Muscle of leg (tissue), 16 donors: ENCODE measurements around the gene FAM200A. TPM values are rescaled to one million over a fixed set of nuclear protein-coding genes. Genes with fewer than 3 reads are reported as not detected.
"Not testable (repeated sequence)": the region's sequence is repeated elsewhere in the genome, so short reads cannot be mapped to it uniquely, and the experiment has no call there.

Experiments used
- DNase-seq: peaks from one replicate; pipeline ENCODE4 v3.0.0; 2013
- H3K27ac ChIP-seq: one replicate; pipeline ENCODE4 v1.5.1; 2013; ENCODE audit warnings: mild to moderate bottlenecking, low read length, control low read depth
- H3K27me3 ChIP-seq: one replicate; pipeline ENCODE4 v1.6.1; 2013; ENCODE audit warnings: low read length; ENCODE audit not compliant: control insufficient read depth, insufficient read depth
- H3K36me3 ChIP-seq: one replicate; pipeline ENCODE4 v1.6.1; 2013; ENCODE audit warnings: low read length; ENCODE audit not compliant: control insufficient read depth, insufficient read depth
- H3K4me1 ChIP-seq: one replicate; pipeline ENCODE4 v1.6.1; 2013; ENCODE audit warnings: low read length; ENCODE audit not compliant: control insufficient read depth, insufficient read depth
- H3K4me3 ChIP-seq: one replicate; pipeline ENCODE4 v1.5.1; 2013; ENCODE audit warnings: low read length, control low read depth
- H3K9me3 ChIP-seq: replicated peaks from 2 replicates; pipeline ENCODE4 v1.6.1; 2013; ENCODE audit warnings: low read depth, low read length; ENCODE audit not compliant: control insufficient read depth
- WGBS: methylation state at CpG from one replicate; pipeline ENCODE4 v1.1.5; 2013; ENCODE audit warnings: missing lambda C conversion rate; ENCODE audit not compliant: insufficient coverage; 5-methylcytosine and 5-hydroxymethylcytosine counted together
- long read RNA-seq, 11 donors: transcript quantifications; one replicate each; lab custom pipeline, GENCODE V29; 2026
- polyA plus RNA-seq, 8 donors: library from polyadenylated mRNA; unstranded; fragments of 120-200 nt; gene quantifications; one replicate each; pipeline versions ENCODE4 v1.2.1 to v1.2.3, GENCODE V29; 2013; ENCODE audit warnings: inconsistent platforms in 1 of 8, low replicate concordance in 1 of 8; ENCODE audit not compliant: insufficient read length in 8 of 8, insufficient read depth in 1 of 8
- total RNA-seq: library from RNA; stranded (reverse); fragments of 120-200 nt; gene quantifications from one replicate; pipeline ENCODE4 v1.2.4, GENCODE V29; 2013

FAM200A gene
- 8.3 TPM for total RNA-seq
- 10 to 100 TPM in 1 of 8 donors, 1 to 10 TPM in 7; 8.0 to 10.1 (median 8.9) TPM for polyA plus RNA-seq
- long read RNA-seq, donor 1, partial matches to known transcripts, result 0 of 4 reads
- long read RNA-seq, donor 1, other reads (novel, unspliced or antisense), result 0 of 4 reads
- long read RNA-seq, donor 2, result 0 reads
- long read RNA-seq, donor 3, transcript FAM200A-202 (2 exons, 2,480 nt), result major isoform, 9 of 10 reads
- long read RNA-seq, donor 3, partial matches to known transcripts, result 0 of 10 reads
- long read RNA-seq, donor 3, other reads (novel, unspliced or antisense), result 0 of 10 reads
- long read RNA-seq, donor 4, partial matches to known transcripts, result 0 of 1 reads
- long read RNA-seq, donor 4, other reads (novel, unspliced or antisense), result 0 of 1 reads
- long read RNA-seq, donor 5, transcript FAM200A-202 (2 exons, 2,480 nt), result major isoform, 15 of 15 reads
- long read RNA-seq, donor 5, partial matches to known transcripts, result 0 of 15 reads
- long read RNA-seq, donor 5, other reads (novel, unspliced or antisense), result 0 of 15 reads
- long read RNA-seq, donor 6, transcript FAM200A-202 (2 exons, 2,480 nt), result major isoform, 8 of 8 reads
- long read RNA-seq, donor 6, partial matches to known transcripts, result 0 of 8 reads
- long read RNA-seq, donor 6, other reads (novel, unspliced or antisense), result 0 of 8 reads
- long read RNA-seq, donor 7, transcript FAM200A-202 (2 exons, 2,480 nt), result major isoform, 7 of 7 reads
- long read RNA-seq, donor 7, partial matches to known transcripts, result 0 of 7 reads
- long read RNA-seq, donor 7, other reads (novel, unspliced or antisense), result 0 of 7 reads
- long read RNA-seq, donor 8, partial matches to known transcripts, result 0 of 4 reads
- long read RNA-seq, donor 8, other reads (novel, unspliced or antisense), result 0 of 4 reads
- long read RNA-seq, donor 9, transcript FAM200A-202 (2 exons, 2,480 nt), result major isoform, 5 of 7 reads
- long read RNA-seq, donor 9, partial matches to known transcripts, result 0 of 7 reads
- long read RNA-seq, donor 9, other reads (novel, unspliced or antisense), result 0 of 7 reads
- long read RNA-seq, donor 10, transcript FAM200A-202 (2 exons, 2,480 nt), result major isoform, 7 of 7 reads
- long read RNA-seq, donor 10, partial matches to known transcripts, result 0 of 7 reads
- long read RNA-seq, donor 10, other reads (novel, unspliced or antisense), result 0 of 7 reads
- long read RNA-seq, donor 11, transcript FAM200A-202 (2 exons, 2,480 nt), result major isoform, 6 of 6 reads
- long read RNA-seq, donor 11, partial matches to known transcripts, result 0 of 6 reads
- long read RNA-seq, donor 11, other reads (novel, unspliced or antisense), result 0 of 6 reads

DNA sequence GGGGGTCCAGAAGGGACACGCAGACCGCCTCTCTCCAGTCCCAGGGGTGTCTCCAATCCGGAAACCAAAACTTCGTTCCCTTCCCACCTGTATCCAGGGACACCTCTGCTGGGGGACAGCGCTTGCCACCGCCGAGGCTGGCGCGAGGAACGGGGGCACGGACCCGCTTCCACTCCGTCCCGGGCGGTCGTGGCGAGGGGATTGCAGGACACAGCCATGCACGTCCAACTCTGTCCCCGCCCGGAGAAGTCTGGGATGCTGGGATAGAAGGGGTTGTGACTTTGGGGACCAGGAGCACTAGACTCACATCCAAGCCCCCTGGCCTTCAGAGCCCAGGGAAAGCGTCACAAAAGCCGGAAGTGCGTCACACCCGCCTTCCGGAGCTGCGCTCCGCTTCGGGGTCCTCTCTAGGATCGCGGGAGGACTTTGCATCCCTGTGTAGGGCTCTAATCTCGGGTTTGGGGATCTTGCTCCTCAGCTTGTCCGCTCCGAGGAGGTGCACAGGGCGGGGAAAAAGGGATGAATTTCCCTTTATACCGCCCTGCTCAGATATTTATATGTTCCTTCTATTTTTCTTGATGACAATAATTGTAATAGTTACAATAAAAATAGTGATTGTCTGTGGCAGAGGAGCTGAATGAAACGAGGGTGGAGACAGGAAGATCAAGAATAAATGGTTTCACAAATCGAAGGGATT is at the start of gene FAM200A:
FAM200A (minus strand) TSS at position 348 of the 697 bp plus-strand sequence. CDS start 3,707 bp downstream, outside the sequence.
- Histone ChIP-seq H3K9me3 (peaks cover 10% of the 10 kb centered on the region), H3K27ac (peak within 1 kb of the TSS; percentile 79), H3K27me3 (no peaks in the 10 kb centered on the region), H3K4me1 (peaks cover 5% of the 10 kb centered on the region), H3K36me3 (peaks cover 29% of the 10 kb centered on the region), H3K4me3 (peak within 1 kb of the TSS; percentile 77)
- 0% methylated on average over 21 of the region's 37 CpGs for whole genome bisulfite sequencing
- DNase-seq, result peak; percentile 98

DNA sequence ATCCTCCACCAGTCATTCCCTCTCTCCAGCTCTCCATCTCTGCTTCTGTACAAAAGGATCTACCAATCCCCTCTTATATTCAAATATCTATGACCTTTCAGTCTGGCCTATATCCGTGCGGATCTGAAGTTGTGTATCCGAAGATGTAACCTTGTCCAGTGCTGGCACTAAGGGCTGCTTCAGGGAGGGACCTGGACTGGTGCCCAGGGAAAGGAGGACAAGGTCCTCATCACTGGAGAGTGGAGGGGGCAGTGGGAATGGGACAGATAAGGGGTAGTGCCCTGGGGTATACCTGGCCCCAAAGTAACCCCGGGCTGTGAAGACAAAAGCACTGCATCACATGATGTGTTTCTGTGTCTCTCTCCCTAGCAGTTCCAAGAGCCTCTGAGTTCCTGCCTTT is 47.9 kb upstream of the FAM200A start:
- Histone ChIP-seq H3K27ac (no peak overlapping the region), H3K36me3 (no peaks in the 10 kb centered on the region), H3K4me3 (no peak overlapping the region), H3K27me3 (no peaks in the 10 kb centered on the region), H3K4me1 (no peaks in the 10 kb centered on the region), H3K9me3 (no peaks in the 10 kb centered on the region)
- no peak for DNase-seq
- 87% methylated on average over 2 of the region's 4 CpGs for WGBS

DNA sequence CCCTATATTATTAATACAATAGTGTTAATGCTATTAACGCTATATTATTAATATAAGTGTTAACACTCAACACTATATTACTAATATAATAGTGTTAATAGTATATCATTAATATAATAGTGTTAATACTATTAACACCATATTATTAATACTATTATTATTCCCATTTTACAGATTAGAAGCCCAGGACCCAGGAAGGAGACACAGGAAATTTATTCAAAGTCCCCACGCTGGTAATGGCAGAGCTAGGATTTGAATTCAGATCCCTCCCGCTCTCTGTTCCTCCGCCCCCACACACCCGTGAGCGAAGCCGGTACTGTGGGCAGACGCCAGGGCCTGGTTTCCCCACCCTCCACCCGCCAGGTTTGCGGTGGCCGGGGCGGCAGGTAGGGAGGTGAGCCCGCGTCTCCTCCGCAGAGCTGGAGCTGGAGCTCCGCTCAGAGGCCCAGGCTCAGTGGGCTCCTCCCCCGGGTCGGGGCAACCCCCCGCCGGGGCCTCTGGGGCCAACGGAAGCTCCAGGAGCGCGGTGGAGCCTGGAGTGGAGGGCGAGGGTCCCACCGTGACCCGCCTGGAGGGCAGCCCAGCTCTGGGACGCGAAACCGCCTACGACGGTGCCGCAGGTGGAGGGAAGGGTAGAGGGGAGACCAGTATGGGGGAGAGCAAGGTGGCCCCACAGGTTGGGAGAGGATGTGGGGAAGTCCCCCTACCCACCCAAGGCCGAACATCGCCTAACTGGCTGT is 46.0 kb upstream of the FAM200A start, which contains the start of gene TMEM225B:
TMEM225B (plus strand) TSS at position 506 of the 740 bp plus-strand sequence. CDS start 6,122 bp downstream, outside the sequence.
- Histone ChIP-seq H3K36me3 (no peaks in the 10 kb centered on the region), H3K4me1 (no peaks in the 10 kb centered on the region), H3K4me3 (no peak within 1 kb of the TSS), H3K27ac (no peak within 1 kb of the TSS), H3K27me3 (no peaks in the 10 kb centered on the region), H3K9me3 (no peaks in the 10 kb centered on the region)
- WGBS, result 42% methylated on average over 25 of the region's 34 CpGs
- DNase-seq, result no peak

DNA sequence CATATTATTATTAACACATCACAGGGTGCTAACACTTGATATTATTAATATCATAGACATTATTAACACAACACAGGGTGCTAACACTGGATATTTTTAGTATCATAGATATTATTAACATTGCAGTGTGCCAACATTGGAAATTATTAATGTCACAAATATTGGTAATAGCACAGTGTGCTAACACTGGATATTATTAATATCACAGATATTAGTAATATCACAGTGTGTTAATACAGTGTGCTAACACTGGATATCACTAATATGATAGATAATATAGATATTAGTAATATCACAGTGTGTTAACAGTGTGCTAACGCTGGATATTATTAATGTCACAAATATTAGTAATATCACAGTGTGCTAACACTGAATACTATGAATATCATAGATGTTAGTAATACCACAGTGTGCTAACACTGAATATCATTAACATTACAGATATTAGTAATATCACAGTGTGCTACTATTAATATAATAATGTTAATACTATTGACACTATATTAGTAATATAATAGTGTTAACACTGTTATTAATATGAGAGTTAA is 44.6 kb upstream of the FAM200A start:
- no peak for DNase-seq
- Histone ChIP-seq H3K27me3 (no peaks in the 10 kb centered on the region), H3K4me1 (no peaks in the 10 kb centered on the region), H3K36me3 (no peaks in the 10 kb centered on the region), H3K4me3 (no peak overlapping the region), H3K27ac (no peak overlapping the region), H3K9me3 (no peaks in the 10 kb centered on the region)
- no CpG with 5 or more reads among the region's 1 CpG for WGBS

DNA sequence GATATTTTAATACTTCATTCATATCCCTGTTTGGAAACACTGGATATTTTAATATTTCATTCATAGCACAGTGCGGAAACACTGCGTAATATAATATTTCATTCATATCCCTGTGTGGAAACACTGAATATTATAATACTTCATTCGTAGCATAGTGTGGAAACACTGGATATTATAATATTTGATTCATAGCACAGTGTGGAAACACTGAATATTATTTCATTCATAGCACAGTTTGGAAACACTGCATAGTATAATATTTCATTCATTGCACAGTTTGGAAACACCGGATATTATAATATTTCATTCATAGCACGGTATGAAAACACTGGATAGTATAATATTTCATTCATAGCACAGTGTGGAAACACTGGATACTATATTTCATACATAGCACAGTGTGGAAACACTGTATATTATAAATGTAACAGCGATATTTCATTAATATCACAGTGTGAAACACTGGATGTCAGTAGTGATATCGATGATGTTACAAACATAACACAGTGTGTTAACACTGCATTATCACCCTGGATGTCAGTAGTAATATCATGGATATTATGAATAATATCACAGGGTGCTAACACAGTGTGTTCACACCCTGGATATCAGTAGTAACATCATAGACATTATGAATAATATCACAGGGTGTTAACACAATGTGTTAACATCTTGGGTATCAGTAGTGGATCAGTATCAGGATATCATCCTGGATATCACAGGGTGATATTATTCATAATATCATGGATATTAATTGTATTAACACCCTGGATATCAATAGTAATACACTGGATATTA is 43.2 kb upstream of the FAM200A start:
- no peaks in the 10 kb centered on the region for H3K4me1 ChIP-seq
- no peak overlapping the region for H3K4me3 ChIP-seq
- DNase-seq, result no peak
- no peaks in the 10 kb centered on the region for H3K9me3 ChIP-seq
- no peaks in the 10 kb centered on the region for H3K36me3 ChIP-seq
- WGBS, result no CpG with 5 or more reads among the region's 7 CpGs
- no peaks in the 10 kb centered on the region for H3K27me3 ChIP-seq
- H3K27ac ChIP-seq, result no peak overlapping the region

DNA sequence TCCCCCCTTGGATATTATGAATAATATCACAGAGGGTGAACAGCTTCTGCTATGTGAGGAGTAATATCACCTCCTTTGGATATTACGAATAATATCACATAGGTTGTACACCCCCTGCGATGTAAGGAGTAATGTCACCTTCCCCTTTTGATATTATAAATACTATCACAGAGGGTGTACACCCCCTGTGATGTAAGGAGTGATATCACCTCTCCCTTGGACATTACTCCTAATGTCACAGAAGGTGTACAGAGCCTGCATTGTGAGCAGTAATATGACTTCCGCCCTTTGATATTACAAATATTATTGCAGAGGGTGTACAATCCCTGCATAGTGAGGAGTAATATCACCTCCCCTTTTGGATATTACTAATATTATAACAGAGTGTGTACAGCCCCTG is 37.0 kb upstream of the FAM200A start:
- no peaks in the 10 kb centered on the region for H3K36me3 ChIP-seq
- no peak overlapping the region for H3K27ac ChIP-seq
- H3K4me1 ChIP-seq, result no peaks in the 10 kb centered on the region
- H3K27me3 ChIP-seq, result no peaks in the 10 kb centered on the region
- no peak for DNase-seq
- WGBS, result no CpG with 5 or more reads among the region's 3 CpGs
- H3K9me3 ChIP-seq, result no peaks in the 10 kb centered on the region
- no peak overlapping the region for H3K4me3 ChIP-seq

DNA sequence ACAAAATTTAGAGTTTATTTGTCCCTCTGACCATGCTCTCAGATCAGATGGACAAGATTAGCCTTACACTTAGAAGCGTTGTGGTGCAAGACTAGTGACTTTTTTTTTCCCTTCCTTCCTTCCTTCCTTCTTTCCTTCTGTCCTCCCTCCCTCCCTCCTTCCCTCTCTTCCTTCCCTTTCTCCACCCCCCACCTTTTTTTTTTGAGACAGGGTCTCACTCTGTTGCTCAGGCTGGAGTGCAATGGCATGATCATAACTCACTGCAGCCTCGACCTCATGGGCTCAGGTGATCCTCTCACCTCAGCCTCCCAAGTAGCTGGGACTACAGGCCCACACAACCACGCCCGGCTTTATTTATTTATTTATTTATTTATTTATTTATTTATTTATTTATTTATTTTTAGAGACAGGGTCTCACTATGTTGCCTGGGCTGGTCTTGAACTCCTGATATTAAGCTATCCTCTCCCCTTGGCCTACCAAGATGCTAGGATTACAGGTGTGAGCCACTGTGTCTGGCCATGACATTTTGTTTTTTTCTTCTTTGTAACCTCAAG is 28.9 kb upstream of the FAM200A start:
- not testable (repeated sequence) for H3K36me3 ChIP-seq, H3K27ac ChIP-seq
- WGBS, result no CpG with 5 or more reads among the region's 4 CpGs

More for the DNA sequence above, 28.9 kb upstream of the FAM200A start:
- DNase-seq, H3K27me3 ChIP-seq, H3K9me3 ChIP-seq: not testable (repeated sequence)
- H3K4me1 ChIP-seq, result peaks cover 10% of the 10 kb centered on the region
- H3K4me3 ChIP-seq, result peak overlapping the region; percentile 68
